ENCODE results near the gene PFKFB4. TPM values are rescaled to one million over a fixed set of nuclear protein-coding genes. Genes with fewer than 3 reads are reported as not detected.
A peak's percentile ranks its signal among the peaks of the same experiment; 100 is the strongest.

Gene PFKFB4
- total RNA-seq, 1 donor from 2014 or later, result 11.3 TPM

GRCh38 chr3:48595075-48595525 lies 38.5 kb upstream of the PFKFB4 start, which contains the start of gene COL7A1:
Gene COL7A1, minus strand, starts transcription at chr3:48595329. Its CDS starts 170 bp downstream, at chr3:48595159.
- Mint-ChIP-seq H3K36me3 (peaks cover 13% of the 10 kb centered on the region), H3K4me1 (ENCODE audit: unreplicated experiment) (peaks cover 32% of the 10 kb centered on the region), H3K9me3 (no peaks in the 10 kb centered on the region), H3K4me3 (peak within 1 kb of the TSS; percentile 41), H3K27me3 (peaks cover 3% of the 10 kb centered on the region), H3K27ac (peak within 1 kb of the TSS; percentile 75)
- no peak for TF ChIP-seq CTCF (conservative IDR thresholded peaks at IDR 0.05)
- no peak for DNase-seq (ENCODE audit: extremely low spot score, unreplicated experiment)

- Mint-ChIP-seq H3K36me3 (peaks cover 13% of the 10 kb centered on the region), H3K4me1 (ENCODE audit: unreplicated experiment) (peaks cover 32% of the 10 kb centered on the region), H3K27ac (no peak overlapping the region), H3K27me3 (peaks cover 3% of the 10 kb centered on the region), H3K4me3 (no peak overlapping the region), H3K9me3 (no peaks in the 10 kb centered on the region)
- DNase-seq (ENCODE audit: extremely low spot score, unreplicated experiment), result no peak
- no peak for TF ChIP-seq CTCF (conservative IDR thresholded peaks at IDR 0.05)
Measured at GRCh38 chr3:48594417-48595049, 37.9 kb upstream of the PFKFB4 start.

- Mint-ChIP-seq H3K9me3 (no peaks in the 10 kb centered on the region), H3K4me3 (no peak overlapping the region), H3K36me3 (peaks cover 13% of the 10 kb centered on the region), H3K27me3 (peaks cover 3% of the 10 kb centered on the region), H3K27ac (no peak overlapping the region), H3K4me1 (ENCODE audit: unreplicated experiment) (peaks cover 20% of the 10 kb centered on the region)
- no peak for TF ChIP-seq CTCF (conservative IDR thresholded peaks at IDR 0.05)
- no peak for DNase-seq (ENCODE audit: extremely low spot score, unreplicated experiment)
Measured at GRCh38 chr3:48593337-48593736, 36.7 kb upstream of the PFKFB4 start.

GRCh38 chr3:48592519-48593087 lies 36.0 kb upstream of the PFKFB4 start:
- Mint-ChIP-seq H3K4me3 (no peak overlapping the region), H3K4me1 (ENCODE audit: unreplicated experiment) (peaks cover 16% of the 10 kb centered on the region), H3K27ac (no peak overlapping the region), H3K36me3 (peaks cover 12% of the 10 kb centered on the region), H3K9me3 (no peaks in the 10 kb centered on the region), H3K27me3 (peaks cover 3% of the 10 kb centered on the region)
- no peak for DNase-seq (ENCODE audit: extremely low spot score, unreplicated experiment)
- TF ChIP-seq CTCF (conservative IDR thresholded peaks at IDR 0.05), result no peak

- H3K27me3 Mint-ChIP-seq, result peaks cover 3% of the 10 kb centered on the region
- TF ChIP-seq CTCF (conservative IDR thresholded peaks at IDR 0.05), result no peak
- H3K27ac Mint-ChIP-seq, result no peak overlapping the region
- H3K9me3 Mint-ChIP-seq, result no peaks in the 10 kb centered on the region
- DNase-seq (ENCODE audit: extremely low spot score, unreplicated experiment), result no peak
- H3K4me3 Mint-ChIP-seq, result no peak overlapping the region
- peaks cover 10% of the 10 kb centered on the region for H3K4me1 Mint-ChIP-seq (ENCODE audit: unreplicated experiment)
- H3K36me3 Mint-ChIP-seq, result peaks cover 7% of the 10 kb centered on the region
Measured at GRCh38 chr3:48591886-48592518, 35.4 kb upstream of the PFKFB4 start.

All from type B pancreatic cell (in vitro differentiated cells).